GM12878 (cell line): ENCODE data around the gene BAZ2A. TPM values are rescaled to one million over a fixed set of nuclear protein-coding genes. Genes with fewer than 3 reads are reported as not detected.

Experiments
- ATAC-seq: fragments of 200-7000 bp; cut with Tn5 transposase; 3 replicates; pipeline ENCODE4 v1.9.1; 2020; ENCODE audit warnings: mild to moderate bottlenecking, moderate library complexity
- BruUV-seq: library from RNA; stranded (reverse); fragments of 400-500 nt; replicated peaks from 2 replicates; lab custom pipeline; 2021; lab: Mats Ljungman, UMichigan
- CTCF ChIA-PET: fragments of 300-600 bp; sonication (Branson Sonifier 250); formaldehyde crosslinking; extraction: SDS; loops from one replicate; lab custom pipeline; 2021; ENCODE audit warnings: inconsistent platforms; lab: Yijun Ruan, JAX
- POLR2A ChIA-PET: fragments of 350-600 bp; formaldehyde crosslinking; extraction: SDS; loops from one replicate; lab custom pipeline; 2021; ENCODE audit warnings: inconsistent platforms; lab: Charles Lee
- RAD21 ChIA-PET: fragments of 300-600 bp; sonication (Branson Sonifier 250); formaldehyde crosslinking; loops from one replicate; lab custom pipeline; 2023; ENCODE audit warnings: antibody characterized with exemption; ENCODE audit not compliant: unreplicated experiment; lab: Charles Lee
- SMC1A ChIA-PET: fragments of 300-600 bp; sonication (Branson Sonifier 250); formaldehyde crosslinking; loops from one replicate; lab custom pipeline; 2023; ENCODE audit not compliant: unreplicated experiment, uncharacterized antibody; lab: Charles Lee
- DNase-seq: peaks from one replicate; pipeline ENCODE4 v3.0.0-alpha.2; 2011; ENCODE audit warnings: low read depth, low spot score
- FAIRE-seq: peaks from 3 replicates; lab custom pipeline; 2011; peaks lifted over from hg19 to GRCh38; lab: Jason Lieb, UNC
- H2AFZ ChIP-seq: 2 replicates; pipeline ENCODE4 v1.6.0; 2011; ENCODE audit warnings: low read depth, low read length, control low read depth; ENCODE audit not compliant: control insufficient read depth
- H3K27ac ChIP-seq: 2 replicates; pipeline ENCODE4 v1.5.1; 2011; ENCODE audit warnings: control low read depth; ENCODE audit not compliant: control insufficient read depth, insufficient read depth
- H3K27me3 ChIP-seq, 2 experiments: replicated peaks in 1 of 2; 2 replicates each; pipeline versions ENCODE4 v1.6.0 to v1.6.1; 2011; ENCODE audit warnings: low read length in 1 of 2; ENCODE audit not compliant: control insufficient read depth in 2 of 2, insufficient read depth in 2 of 2
- H3K36me3 ChIP-seq, 2 experiments: 2 replicates each; pipeline ENCODE4 v1.5.1; 2011; ENCODE audit warnings: low read length in 1 of 2; ENCODE audit not compliant: control insufficient read depth in 2 of 2, insufficient read depth in 2 of 2
- H3K4me1 ChIP-seq: 2 replicates; pipeline ENCODE4 v1.6.1; 2011; ENCODE audit warnings: mild to moderate bottlenecking, low read length, moderate library complexity, mixed read lengths; ENCODE audit not compliant: control insufficient read depth, insufficient read depth
- H3K4me2 ChIP-seq: 2 replicates; pipeline ENCODE4 v1.6.0; 2011; ENCODE audit warnings: control low read depth; ENCODE audit not compliant: control insufficient read depth, insufficient read depth
- H3K4me3 ChIP-seq: fragments of 200-600 bp; sonication (generic); 2 replicates; pipeline ENCODE4 v1.5.1; 2016
- H3K79me2 ChIP-seq: 2 replicates; pipeline ENCODE4 v1.6.0; 2011; ENCODE audit warnings: low read length; ENCODE audit not compliant: control insufficient read depth, insufficient read depth
- H3K9ac ChIP-seq: 2 replicates; pipeline ENCODE4 v1.8.0; 2011; ENCODE audit warnings: low read length, control low read depth, mixed read lengths; ENCODE audit not compliant: control insufficient read depth, insufficient read depth
- H3K9me3 ChIP-seq: replicated peaks from 3 replicates; pipeline ENCODE4 v1.5.1; 2011; ENCODE audit warnings: mild to moderate bottlenecking, low read length; ENCODE audit not compliant: control insufficient read depth, insufficient read depth
- H4K20me1 ChIP-seq: 2 replicates; pipeline ENCODE4 v1.6.0; 2011; ENCODE audit not compliant: control insufficient read depth, insufficient read depth
- ASH2L ChIP-seq: fragments of 300-600, 200-600 bp; sonication (generic); IDR thresholded peaks from 2 replicates; pipeline ENCODE4 v1.6.1; 2017; ENCODE audit warnings: low read depth, mild to moderate bottlenecking, borderline replicate concordance
- ATF2 ChIP-seq: IDR thresholded peaks from 2 replicates; pipeline ENCODE4 v1.6.1; 2012; ENCODE audit warnings: low read length, inconsistent platforms
- BCL11A ChIP-seq: IDR thresholded peaks from 2 replicates; pipeline ENCODE4 v1.6.1; 2011; ENCODE audit warnings: low read depth, low read length
- BCL3 ChIP-seq: IDR thresholded peaks from 2 replicates; pipeline ENCODE4 v1.6.1; 2011; ENCODE audit warnings: borderline replicate concordance, low read depth, mild to moderate bottlenecking, moderate library complexity, low read length; ENCODE audit not compliant: insufficient read depth, poor library complexity, severe bottlenecking
- BMI1 ChIP-seq: fragments of 450-650 bp; IDR thresholded peaks from 2 replicates; pipeline ENCODE4 v1.6.1; 2016; ENCODE audit warnings: mild to moderate bottlenecking, moderate library complexity, borderline replicate concordance
- HDAC2 ChIP-seq: fragments of 200-600 bp; sonication (generic); IDR thresholded peaks from 2 replicates; pipeline ENCODE4 v1.6.1; 2017
- MLLT1 ChIP-seq: fragments of 450-650 bp; IDR thresholded peaks from 2 replicates; pipeline ENCODE4 v1.6.1; 2016; ENCODE audit warnings: mild to moderate bottlenecking
- NR2F1 ChIP-seq: fragments of 450-650 bp; conservative IDR thresholded peaks from 2 replicates; pipeline ENCODE4 v1.6.1; 2017; ENCODE audit warnings: mild to moderate bottlenecking
- TAF1 ChIP-seq: IDR thresholded peaks from 2 replicates; pipeline ENCODE4 v1.6.1; 2011; ENCODE audit warnings: mild to moderate bottlenecking, low read depth, low read length, borderline replicate concordance
- ZBTB33 ChIP-seq: fragments of 450-650 bp; IDR thresholded peaks from 2 replicates; pipeline ENCODE4 v1.6.1; 2017; ENCODE audit warnings: mild to moderate bottlenecking
- ZNF592 ChIP-seq: fragments of 450-650 bp; IDR thresholded peaks from 2 replicates; pipeline ENCODE4 v1.6.1; 2017; ENCODE audit warnings: mild to moderate bottlenecking, moderate library complexity
- WGBS: methylation state at CpG from one replicate; pipeline ENCODE4 v1.1.6; 2016; ENCODE audit warnings: low lambda C conversion rate; ENCODE audit not compliant: insufficient replicate concordance, insufficient coverage; ENCODE audit errors: missing lambda C conversion rate; 5-methylcytosine and 5-hydroxymethylcytosine counted together
- in situ Hi-C: fragments of 300-500 bp; cut with MboI; formaldehyde crosslinking; loops from 9 replicates; pipeline ENCODE4 v1.14.3; 2018; ENCODE audit warnings: mixed read lengths
- intact Hi-C: fragments of 100-400 bp; cut with micrococcal nuclease; formaldehyde crosslinking; loops from one replicate; pipeline ENCODE4 v1.14.2; 2022; ENCODE audit not compliant: unreplicated experiment
- polyA plus RNA-seq, 11 experiments: library from polyadenylated mRNA; depleted of rRNA in 4 of 11; unstranded in 6 of 11; stranded (reverse) in 5 of 11; fragments of >200 nt; fragmentation: Nextera tagmentation in 4 of 11; fragmentation: Illumina TruSeq in 1 of 11; extraction: Ambion mirVana in 4 of 11; extraction: Trizol in 1 of 11; gene quantifications; 1 replicate in 1 of 11; 2 replicates in 10 of 11; pipeline versions ENCODE4 v1.2.1 to v1.2.3, GENCODE V29; 2011 to 2016; ENCODE audit warnings: inconsistent platforms in 2 of 11, missing spikeins in 2 of 11, low read depth in 1 of 11
- total RNA-seq, 4 experiments: library from RNA; depleted of rRNA in 3 of 4; stranded (reverse); fragments of >200 nt in 3 of 4; fragmentation: Illumina TruSeq in 1 of 4; extraction: Trizol in 1 of 4; gene quantifications; 2 replicates each; pipeline versions ENCODE4 v1.2.1 to v1.2.3, GENCODE V29; 2013 to 2021

Gene BAZ2A
- total and polyA plus RNA-seq, 10 of the 15 experiments (the other 5 are each of a cell fraction or from before 2014, with no cell fraction given) = 4.8 to 90.2 (median 29.9) TPM

- ATAC-seq (no peak), FAIRE-seq (no peak), DNase-seq (no peak)
- H3K4me1 ChIP-seq = no peaks in the 10 kb centered on the region
- ChIA-PET SMC1A (interaction anchor here (0.8 to 4.7 kb wide), 9 partner anchors 13 to 78 kb away, joined by 3 to 30 read pairs (median 4); partner anchors contain the start of gene RBMS2), POLR2A (interaction anchor here (1.0 to 1.6 kb wide), 2 partner anchors 35 to 47 kb away, joined by 5 read pairs; no protein-coding TSS in a partner anchor), CTCF (interaction anchor here (0.8 to 5.0 kb wide), 17 partner anchors 10 to 427 kb away, joined by 3 to 39 read pairs (median 5); partner anchors contain the start of gene CNPY2), RAD21 (interaction anchor here (0.6 to 2.8 kb wide), 4 partner anchors 47 to 76 kb away, joined by 3 to 14 read pairs (median 7); no protein-coding TSS in a partner anchor)
- H3K27me3 ChIP-seq = no peaks in the 10 kb centered on the region
- H3K4me3 ChIP-seq = no peak overlapping the region
- no peak overlapping the region for H3K9ac ChIP-seq
- H3K79me2 ChIP-seq = no peaks in the 10 kb centered on the region
- no peak overlapping the region for H2AFZ ChIP-seq
- no peaks in the 10 kb centered on the region; a peak in 1 of 4 replicates for H3K36me3 ChIP-seq
- no TSS peak for BruUV-seq
- no peak overlapping the region for H3K4me2 ChIP-seq
- no peaks in the 10 kb centered on the region for H3K9me3 ChIP-seq
- in situ Hi-C loops = loop anchor here (5.0 kb wide), 1 partner anchor 67 kb away; the partner anchor contains the start of gene RBMS2
- no peaks in the 10 kb centered on the region for H4K20me1 ChIP-seq
- intact Hi-C loops = loop anchor here (1.0 to 10.0 kb wide), 2 partner anchors 76 to 395 kb away; no protein-coding TSS in a partner anchor
- no peak overlapping the region for H3K27ac ChIP-seq
- 100% methylated on average over 1 of the region's 1 CpG for WGBS
- no peak for TF ChIP-seq ASH2L
- no peak for TF ChIP-seq ATF2
- no peak for TF ChIP-seq NR2F1
- TF ChIP-seq BCL11A = no peak
- no peak for TF ChIP-seq MLLT1
- no peak for TF ChIP-seq HDAC2
- TF ChIP-seq ZNF592 = no peak
- no peak for TF ChIP-seq BCL3
- no peak for TF ChIP-seq ZBTB33
- TF ChIP-seq TAF1 = no peak
- TF ChIP-seq BMI1 = no peak
Observed at GRCh38 chr12:56589783-56590182, 40.3 kb downstream of the BAZ2A start.
